Posterior vena cava (tissue), 2 donors: ENCODE results near the gene TLR10. TPM values are rescaled to one million over a fixed set of nuclear protein-coding genes. Genes with fewer than 3 reads are reported as not detected.
A peak's percentile ranks its signal among the peaks of the same experiment; 100 is the strongest.
"Not testable (repeated sequence)": the region's sequence is repeated elsewhere in the genome, so short reads cannot be mapped to it uniquely, and the experiment has no call there.

ENCODE experiments used
- DNase-seq: peaks from one replicate; pipeline ENCODE4 v3.0.0-alpha.2; 2020; ENCODE audit warnings: low spot score
- intact Hi-C, 2 donors: fragments of 100-400 bp; cut with DNase I; formaldehyde crosslinking; loops; one replicate each; pipeline versions ENCODE4 v1.14.1 to v1.14.2; 2022 to 2023
- long read RNA-seq, 2 donors: library from polyadenylated mRNA; unstranded; transcript quantifications; one replicate each; pipeline ENCODE4 v2.0.0, GENCODE V29; 2020 to 2021
- total RNA-seq, 2 donors: library from RNA; stranded (reverse); fragmentation: NEBNext Ultra II Directional; extraction: Animal tissue kit (Norgen Biotek cat#: 25700); gene quantifications; one replicate each; pipeline ENCODE4 v1.2.1, GENCODE V29; 2021
- donor health status: DM: yes; HTN: yes; CAD: no.
- donor health status: DM: yes; HTN: yes; CAD: no.

The TLR10 gene, protein sequence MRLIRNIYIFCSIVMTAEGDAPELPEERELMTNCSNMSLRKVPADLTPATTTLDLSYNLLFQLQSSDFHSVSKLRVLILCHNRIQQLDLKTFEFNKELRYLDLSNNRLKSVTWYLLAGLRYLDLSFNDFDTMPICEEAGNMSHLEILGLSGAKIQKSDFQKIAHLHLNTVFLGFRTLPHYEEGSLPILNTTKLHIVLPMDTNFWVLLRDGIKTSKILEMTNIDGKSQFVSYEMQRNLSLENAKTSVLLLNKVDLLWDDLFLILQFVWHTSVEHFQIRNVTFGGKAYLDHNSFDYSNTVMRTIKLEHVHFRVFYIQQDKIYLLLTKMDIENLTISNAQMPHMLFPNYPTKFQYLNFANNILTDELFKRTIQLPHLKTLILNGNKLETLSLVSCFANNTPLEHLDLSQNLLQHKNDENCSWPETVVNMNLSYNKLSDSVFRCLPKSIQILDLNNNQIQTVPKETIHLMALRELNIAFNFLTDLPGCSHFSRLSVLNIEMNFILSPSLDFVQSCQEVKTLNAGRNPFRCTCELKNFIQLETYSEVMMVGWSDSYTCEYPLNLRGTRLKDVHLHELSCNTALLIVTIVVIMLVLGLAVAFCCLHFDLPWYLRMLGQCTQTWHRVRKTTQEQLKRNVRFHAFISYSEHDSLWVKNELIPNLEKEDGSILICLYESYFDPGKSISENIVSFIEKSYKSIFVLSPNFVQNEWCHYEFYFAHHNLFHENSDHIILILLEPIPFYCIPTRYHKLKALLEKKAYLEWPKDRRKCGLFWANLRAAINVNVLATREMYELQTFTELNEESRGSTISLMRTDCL
- total RNA-seq: under 1 TPM in 1 of 2 donors, not detected in 1; 0.38 TPM
- long read RNA-seq, donor 1: 0 reads
- long read RNA-seq, donor 2: 0 reads

DNA sequence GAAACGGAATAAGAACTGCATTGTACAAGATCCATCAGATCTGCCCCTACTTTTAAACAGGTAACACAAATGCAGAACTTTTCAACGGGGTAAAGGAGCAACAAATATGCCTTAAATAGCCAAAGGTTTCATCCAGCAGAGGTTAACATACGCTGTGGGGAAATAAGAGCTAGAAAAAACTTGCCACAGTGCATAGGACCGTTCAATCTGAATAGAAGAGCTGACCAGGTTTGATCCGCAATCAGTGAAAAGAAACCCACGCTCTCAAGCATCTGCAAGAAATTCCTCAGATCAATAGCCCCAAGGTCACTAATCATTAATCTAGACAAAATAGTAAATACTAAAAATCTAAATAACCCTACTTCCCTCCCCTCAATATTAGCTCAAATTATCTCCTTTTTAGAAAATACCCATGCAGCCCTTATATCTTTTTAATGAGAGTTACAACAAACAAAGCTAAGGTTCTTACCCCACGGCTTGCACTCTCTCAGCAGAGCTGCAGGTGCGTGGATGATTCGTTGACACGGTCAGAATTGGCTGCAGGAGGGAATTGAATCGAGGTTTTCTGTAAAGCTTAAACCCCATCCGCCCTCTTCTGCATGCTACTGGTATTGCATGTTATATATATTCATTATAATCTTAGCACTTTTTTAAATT is at the start of gene TLR10:
TSS of gene TLR10 (minus strand) at position 539 of the 657 bp plus-strand sequence. CDS start 7,400 bp downstream, outside the sequence.
- intact Hi-C loops: no loop called here
- no peak for DNase-seq

DNA sequence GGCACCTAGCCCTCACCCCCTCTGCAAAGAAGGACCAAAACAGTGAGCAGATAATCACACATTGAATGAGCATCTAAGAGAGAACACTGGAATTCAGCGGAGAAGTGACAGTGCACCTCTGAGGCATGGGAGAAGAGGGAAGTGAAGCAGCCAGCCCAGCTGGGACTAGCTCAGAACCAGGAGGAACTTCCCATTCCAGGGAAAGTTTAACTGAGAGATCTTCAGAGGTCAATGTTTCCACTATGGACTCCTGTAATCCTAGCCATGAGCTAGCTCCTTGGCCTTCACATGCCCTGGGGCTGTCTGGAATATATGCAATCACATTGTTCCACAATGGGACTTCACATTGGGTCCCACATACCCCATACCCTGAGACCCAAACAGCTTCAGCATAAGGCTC is 49.4 kb upstream of the TLR10 start:
- intact Hi-C loops: no loop called here
- DNase-seq: no peak

DNA sequence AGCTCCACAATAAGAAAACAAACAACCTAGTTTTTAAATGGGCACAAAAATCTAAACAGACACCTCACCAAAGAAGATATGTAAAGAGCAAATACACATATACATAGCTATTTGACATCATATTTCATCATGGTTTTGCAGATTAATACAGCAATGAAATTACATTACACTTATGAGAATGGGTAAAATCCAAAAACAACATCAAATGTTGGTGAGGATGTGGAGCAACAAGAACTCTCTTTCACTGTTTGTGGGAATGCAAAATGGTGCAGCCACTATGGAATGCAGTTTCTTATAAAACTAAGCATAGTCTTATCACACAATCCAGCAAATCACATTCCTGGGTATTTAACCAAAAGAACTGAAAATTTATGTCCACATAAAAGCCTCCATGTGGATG is 48.9 kb upstream of the TLR10 start:
- DNase-seq: no peak
- intact Hi-C loops: no loop called here

DNA sequence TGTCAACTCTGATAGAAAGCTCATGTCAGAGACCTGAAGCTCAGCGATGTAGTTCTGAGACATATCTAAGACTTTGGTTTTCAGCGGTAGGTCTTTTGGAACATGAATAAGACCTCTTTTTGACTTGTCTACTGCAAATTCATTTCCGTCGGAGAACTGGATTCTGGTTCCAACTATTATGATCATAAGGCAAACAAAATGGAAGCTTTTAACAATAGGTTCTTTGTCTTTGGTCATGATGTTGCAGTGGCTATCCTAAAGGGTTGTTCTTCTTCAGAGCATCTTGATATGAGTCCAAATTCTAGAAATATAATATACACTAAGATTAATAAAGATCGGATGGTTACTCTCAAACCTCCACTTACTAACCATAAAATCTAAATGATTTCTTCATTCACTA is 46.4 kb upstream of the TLR10 start:
- intact Hi-C loops: no loop called here
- no peak for DNase-seq

DNA sequence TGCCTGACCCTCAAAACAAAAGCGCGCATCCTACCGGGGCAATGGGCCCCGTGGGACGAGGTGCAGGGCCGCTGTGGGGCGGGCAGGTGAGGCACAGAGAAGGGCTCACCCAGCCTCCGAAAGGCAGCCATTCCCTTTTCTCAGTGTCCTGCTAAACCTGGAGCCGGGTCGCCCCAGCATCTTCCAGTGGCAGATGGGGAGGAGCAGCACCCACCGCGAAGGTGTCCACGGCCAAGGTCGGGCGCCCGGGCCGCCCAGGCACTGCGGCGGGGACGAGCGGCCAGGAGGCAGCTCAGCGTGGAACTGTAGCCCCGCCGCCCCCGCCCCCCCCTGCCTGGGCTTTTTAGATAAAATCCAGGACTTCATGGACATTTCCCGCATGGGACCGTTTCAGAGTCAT is 41.0 kb upstream of the TLR10 start:
- no peak for DNase-seq
- intact Hi-C loops: no loop called here

DNA sequence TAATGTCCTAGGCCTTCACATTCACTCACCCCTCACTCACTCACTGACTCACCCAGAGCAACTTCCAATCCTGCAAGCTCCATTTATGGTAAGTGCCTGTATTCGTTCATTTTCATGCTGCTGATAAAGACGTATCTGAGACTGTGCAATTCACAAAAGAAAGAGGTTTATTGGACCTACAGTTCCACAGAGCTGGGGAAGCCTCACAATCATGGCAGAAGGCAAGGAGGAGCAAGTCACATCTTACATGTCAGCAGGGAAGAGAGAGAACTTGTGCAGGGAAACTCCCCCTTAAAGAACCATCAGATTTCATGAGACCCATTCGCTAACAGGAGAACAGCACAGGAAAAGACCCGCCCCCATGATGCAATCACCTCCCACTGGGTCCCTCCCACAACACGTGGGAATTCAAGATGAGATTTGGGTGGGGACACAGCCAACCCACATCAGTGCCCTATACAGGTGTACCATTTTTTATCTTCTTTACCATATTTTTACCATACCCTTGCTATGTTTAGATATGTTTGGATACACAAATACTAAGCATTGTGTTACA is 40.0 kb upstream of the TLR10 start:
- intact Hi-C loops: no loop called here

DNA sequence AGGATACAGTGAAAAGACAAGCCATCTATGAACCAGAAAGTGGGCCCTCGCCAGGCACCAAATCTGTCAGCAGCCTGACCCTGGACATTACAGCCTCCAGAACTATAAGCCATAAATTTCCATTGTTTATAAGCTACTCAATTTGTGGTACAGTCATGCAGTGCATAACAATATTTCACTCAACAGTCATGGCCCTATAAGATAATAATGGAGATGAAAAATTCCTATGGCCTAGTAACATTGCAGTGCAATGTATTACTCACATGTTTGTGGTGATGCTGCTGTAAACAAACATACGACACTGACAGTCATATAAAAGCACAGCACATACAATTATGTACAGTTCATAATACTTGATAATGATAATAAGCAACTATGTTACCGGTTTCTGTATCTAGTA is 38.9 kb upstream of the TLR10 start:
- no peak for DNase-seq
- intact Hi-C loops: no loop called here

More for the DNA sequence above, 40.0 kb upstream of the TLR10 start:
- DNase-seq: no peak

DNA sequence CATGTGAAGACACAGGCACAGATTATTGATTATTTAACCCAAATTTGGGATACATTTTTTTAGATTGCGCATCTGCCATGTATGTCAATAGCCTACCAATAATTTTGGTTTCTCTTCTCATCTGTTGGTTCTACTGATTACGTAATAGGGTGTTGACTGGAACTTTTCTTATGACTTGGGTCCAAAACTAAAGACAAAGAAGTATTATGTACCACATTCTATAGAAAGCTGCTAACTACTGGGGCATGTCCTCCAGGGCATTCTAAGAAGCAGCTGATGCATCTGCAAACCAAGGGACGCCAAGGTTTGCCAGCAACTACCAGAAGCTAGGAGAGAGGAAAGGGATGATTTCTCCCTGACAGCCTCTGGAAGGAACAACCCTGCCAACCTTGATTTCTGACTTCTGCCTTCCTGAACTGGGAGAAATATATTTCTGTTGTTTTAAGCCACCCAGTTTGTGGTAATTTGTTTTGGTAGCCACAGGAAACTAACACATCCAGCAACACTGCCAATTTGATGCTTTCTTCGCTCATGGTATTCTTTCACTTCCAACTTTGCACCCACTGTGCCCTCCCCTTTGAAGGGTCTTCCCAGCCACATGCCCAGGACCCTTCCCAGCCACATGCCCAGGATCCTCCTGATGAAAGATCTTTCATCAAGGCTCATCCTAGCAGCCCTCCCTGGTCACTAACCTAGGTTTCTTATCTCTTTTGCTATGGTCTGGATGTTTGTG is 37.7 kb upstream of the TLR10 start:
- no peak for DNase-seq
- intact Hi-C loops: no loop called here

DNA sequence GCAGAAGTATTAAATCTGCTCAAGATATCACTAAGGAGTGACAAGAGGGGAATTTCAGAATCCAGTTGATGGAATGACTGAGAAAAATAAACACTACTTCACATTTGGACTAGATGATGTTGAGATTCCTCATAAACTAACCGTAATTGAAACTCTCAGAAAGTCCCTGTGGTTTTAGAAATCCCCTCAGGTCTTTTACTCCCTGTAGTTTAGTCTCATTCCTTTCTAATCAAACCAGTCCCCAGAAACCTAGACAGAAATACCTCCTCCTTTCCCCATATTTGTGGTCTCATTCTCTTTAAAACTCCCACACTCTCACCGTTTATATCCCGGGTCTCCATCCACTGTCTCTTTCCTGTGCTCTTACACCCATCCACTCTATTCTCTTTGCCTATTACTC is 36.8 kb upstream of the TLR10 start:
- intact Hi-C loops: no loop called here
- DNase-seq: no peak

DNA sequence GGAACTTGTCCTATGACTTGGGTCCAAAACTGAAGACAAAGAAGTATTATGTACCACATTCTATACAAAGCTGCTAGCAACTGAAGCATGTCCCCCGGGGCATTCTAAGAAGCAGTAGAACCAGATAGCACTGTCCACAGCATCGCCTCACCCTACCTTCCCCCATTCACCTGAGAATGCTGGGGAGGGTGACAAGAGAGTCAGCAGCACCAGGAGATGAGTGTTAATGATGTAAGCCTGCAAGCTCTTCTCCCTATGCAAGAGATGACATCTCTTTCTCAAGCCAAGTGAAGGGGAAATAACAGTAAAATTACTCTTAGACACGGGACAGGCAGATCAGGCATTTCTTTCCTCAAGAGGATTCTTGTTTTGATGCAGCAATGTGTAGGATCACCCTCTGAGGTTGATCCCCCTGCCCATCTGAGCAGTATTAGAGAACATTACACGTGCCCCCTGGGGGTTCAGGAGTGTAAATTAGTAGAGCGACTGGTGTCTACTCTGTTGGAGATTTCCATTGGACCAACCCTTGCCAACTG is 35.7 kb upstream of the TLR10 start:
- intact Hi-C loops: no loop called here
- no peak for DNase-seq

DNA sequence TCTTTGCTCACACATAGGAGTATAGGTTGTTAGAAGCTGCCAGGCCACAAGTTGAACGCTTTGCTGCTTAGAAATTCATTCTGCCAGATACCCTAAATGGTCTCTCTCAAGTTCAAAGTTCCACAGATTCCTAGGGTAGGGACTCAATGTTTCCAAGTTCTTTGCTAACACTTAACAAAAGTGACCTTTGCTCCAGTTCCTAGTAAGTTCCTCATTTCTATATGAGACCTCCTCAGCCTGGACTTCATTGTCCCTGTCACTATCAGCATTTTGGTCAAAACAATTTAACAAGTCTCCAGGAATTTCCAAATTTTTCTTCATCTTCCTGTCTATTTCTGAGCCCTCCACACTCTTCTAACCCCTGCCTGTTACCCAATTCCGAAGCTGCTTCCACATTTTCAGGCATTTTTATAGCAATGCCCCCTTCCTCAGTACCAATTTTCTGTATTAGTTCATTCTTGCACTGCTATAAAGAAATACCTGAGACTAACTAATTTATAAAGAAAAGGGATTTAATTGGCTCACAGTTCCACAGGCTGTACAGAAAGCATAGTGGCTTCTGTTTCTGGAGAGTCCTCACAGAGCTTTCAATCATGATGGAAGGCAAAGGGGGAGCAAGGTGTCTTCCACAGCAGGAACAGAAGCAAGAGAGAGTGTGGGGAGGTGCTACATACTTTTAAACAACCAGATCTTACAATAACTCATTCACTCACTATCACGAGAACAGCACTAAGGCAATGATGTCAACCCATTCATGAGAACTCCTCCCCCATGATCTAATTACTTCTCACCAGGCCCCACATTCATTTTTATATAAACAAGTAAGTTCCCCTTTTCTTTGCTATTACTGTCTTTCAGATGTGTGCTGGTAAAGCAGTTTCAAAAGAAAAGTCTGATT is 33.3 kb upstream of the TLR10 start:
- no peak for DNase-seq
- intact Hi-C loops: no loop called here

DNA sequence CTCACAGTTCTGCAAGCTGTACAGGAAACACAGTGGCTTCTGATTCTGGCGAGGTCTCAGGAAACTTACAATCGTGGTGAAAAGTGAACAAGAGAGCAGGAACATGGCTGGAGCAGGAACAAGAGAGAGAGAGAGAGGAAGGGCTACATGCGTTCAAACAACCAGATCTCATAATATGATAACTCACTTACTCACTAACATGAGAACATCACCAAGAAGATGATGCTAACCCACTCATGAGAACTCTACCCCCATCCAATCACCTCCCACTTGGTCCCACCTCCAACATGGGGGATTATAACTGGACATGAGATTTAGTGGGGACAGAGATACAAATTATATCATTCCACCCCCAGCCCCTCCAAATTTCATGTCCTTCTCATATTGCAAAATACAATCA is 31.6 kb upstream of the TLR10 start:
- DNase-seq: no peak
- intact Hi-C loops: no loop called here

DNA sequence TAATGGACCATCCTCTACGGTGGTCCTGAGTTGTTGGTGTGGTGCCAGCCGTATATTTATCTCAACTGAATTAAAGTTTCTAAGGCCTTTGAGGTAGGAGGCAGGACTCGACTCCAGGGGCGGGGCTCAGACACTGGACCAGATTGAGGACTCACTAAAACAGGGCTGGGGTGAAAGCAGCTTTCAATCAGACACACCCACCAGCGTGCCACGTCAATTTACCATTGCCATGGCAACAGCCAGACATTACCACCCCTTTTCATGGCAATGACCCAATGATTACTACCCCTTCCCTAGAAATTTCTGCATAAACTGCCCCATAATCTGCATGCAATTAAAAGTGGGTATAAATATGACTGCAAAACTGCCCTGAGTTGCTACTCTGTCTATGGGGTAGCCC is 28.5 kb upstream of the TLR10 start:
- peak; percentile 38 for DNase-seq
- intact Hi-C loops: no loop called here

DNA sequence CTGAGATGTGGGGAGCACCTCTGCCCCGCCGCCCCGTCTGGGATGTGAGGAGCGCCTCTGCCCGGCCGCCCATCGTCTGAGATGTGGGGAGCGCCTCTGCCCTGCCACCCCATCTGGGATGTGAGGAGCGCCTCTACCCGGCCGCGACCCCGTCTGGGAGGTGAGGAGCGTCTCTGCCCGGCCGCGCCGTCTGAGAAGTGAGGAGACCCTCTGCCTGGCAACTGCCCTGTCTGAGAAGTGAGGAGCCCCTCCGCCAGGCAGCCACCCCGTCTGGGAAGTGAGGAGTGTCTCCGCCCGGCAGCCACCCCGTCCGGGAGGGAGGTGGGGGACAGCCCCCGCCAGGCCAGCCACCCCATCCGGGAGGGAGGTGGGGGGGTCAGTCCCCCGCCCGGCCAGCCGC is 24.7 kb upstream of the TLR10 start:
- intact Hi-C loops: not testable (repeated sequence)
- peak; percentile 53 for DNase-seq

DNA sequence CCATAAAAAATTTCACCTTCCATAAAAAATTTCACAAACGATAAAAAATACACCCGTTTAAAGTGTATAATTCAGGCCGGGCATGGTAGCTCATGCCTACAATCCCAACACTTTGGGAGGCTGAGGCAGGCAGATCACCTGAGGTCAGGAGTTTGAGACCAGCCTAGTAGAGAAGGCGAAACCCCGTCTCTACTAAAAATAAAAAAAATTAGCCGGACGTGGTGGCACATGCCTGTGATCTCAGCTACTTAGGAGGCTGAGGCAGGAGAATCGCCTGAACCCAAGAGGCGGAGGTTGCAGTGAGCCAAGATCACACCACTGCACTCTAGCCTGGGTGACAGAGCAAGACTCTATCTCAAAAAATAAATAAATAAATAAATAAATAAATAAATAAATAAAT is 23.5 kb upstream of the TLR10 start:
- DNase-seq, intact Hi-C loops: not testable (repeated sequence)

DNA sequence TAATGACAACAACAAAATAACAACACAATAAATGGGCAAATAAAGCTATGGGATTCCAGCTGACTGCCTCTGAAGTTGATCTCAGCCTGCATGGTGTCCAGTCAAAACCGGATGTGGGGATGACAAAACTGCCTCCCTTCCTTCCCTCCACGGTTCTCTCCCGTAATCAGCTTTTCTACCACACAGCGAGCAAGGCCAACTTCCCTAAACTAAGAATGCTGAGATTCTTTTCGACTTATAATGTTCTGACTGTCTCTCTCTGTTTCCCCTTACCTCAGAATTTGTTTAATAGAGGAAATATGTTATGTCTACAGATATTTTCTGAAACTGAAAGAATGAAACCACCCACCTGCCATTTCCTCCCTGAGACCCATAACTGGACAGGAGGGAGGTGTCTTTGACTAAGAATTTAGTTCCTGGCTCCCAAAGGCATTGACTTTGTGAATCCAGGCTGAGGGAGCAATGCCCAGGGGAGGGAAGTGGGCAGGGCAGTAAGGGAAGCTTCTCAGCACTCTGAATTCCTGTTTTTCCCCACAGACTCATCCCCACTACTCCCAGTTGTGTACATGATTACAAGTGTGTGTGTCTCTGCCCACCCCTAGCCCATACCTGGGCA is 22.8 kb upstream of the TLR10 start:
- DNase-seq: peak; percentile 48
- intact Hi-C loops: no loop called here

DNA sequence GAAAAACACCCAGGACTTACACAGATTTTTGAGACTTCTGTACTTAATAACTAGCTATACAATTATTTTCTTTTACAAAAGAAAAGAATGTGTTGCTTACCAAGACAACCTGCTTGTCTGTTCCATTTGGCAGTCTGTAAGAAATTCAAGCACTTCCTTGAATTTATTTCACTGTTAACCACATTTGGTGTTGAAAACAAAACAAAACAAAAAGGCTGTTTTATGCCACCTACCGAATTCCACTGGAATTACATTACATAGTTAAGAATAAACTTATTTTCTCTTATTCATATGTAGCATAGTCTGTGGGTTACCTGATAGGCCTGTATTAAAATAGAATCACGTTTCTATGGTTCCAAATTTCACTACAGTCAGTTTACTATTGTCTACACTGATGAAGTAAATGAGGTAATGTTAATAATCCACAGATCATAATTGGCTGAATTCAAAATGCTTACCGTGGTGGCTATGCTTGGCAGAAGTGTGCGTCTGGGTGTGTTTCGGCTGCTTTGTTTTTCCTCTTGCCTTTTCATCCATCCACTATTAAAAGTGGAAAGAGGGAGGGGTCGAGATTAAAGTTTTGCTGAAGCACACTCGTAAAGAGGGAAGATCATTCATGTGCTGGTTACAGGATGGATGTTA is 22.0 kb upstream of the TLR10 start, which contains the start of gene TLR1:
TSS of gene TLR1 (minus strand) at position 138 of the 642 bp plus-strand sequence. CDS start 5,960 bp downstream, outside the sequence.
- no peak for DNase-seq
- intact Hi-C loops: no loop called here
